ENCODE results near the gene TTC38. TPM values are rescaled to one million over a fixed set of nuclear protein-coding genes. Genes with fewer than 3 reads are reported as not detected.

TTC38 gene
- total RNA-seq, 1 donor from 2014 or later, result 47.3 TPM

DNA sequence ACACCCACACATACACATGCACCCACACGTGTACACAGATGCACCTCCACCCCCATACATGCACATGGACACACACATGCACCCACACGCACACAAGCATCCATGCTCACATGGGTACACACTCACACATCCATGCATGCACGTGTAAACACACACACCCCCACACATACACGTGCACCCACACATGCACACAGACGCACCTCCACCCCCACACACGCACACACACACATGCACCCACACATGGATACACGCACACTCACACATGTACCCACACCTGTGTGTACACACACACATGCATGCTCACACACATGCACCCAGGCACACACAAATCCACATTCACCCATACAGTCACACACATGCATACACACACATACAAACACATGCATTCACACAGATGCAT, 42.2 kb upstream of the TTC38 start:
- TF ChIP-seq, protein P1, sequence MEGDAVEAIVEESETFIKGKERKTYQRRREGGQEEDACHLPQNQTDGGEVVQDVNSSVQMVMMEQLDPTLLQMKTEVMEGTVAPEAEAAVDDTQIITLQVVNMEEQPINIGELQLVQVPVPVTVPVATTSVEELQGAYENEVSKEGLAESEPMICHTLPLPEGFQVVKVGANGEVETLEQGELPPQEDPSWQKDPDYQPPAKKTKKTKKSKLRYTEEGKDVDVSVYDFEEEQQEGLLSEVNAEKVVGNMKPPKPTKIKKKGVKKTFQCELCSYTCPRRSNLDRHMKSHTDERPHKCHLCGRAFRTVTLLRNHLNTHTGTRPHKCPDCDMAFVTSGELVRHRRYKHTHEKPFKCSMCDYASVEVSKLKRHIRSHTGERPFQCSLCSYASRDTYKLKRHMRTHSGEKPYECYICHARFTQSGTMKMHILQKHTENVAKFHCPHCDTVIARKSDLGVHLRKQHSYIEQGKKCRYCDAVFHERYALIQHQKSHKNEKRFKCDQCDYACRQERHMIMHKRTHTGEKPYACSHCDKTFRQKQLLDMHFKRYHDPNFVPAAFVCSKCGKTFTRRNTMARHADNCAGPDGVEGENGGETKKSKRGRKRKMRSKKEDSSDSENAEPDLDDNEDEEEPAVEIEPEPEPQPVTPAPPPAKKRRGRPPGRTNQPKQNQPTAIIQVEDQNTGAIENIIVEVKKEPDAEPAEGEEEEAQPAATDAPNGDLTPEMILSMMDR (IDR thresholded peaks at IDR 0.05; ENCODE audit: unreplicated experiment), result no peak
- Mint-ChIP-seq H3K4me3 (ENCODE audit: low read depth) (no peak overlapping the region), H3K27me3 (no peaks in the 10 kb centered on the region), H3K9me3 (ENCODE audit: low read depth) (no peaks in the 10 kb centered on the region), H3K4me1 (ENCODE audit: low read depth) (no peaks in the 10 kb centered on the region), H3K36me3 (ENCODE audit: insufficient read depth) (peaks cover 13% of the 10 kb centered on the region), H3K27ac (no peak overlapping the region)
- no peak for DNase-seq (ENCODE audit: low spot score, unreplicated experiment)

DNA sequence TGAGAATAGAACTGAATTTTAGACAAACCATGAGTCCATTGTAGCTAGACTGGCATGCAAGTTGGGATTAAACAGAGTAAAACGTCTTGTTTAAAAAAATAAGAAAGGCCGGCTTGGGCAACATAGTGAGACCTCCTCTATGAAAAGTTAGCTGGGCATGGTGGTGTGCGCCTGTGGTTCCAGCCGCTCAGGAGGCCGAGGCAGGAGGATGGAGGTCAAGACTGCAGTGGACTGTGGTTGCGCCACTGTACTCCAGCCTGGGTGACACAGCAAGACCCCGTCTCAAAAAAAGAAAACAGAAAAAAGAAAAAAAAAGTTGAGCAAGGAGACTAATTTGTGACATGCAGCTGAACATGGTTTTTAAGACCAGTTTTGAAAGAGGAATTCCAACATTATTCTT, 41.2 kb upstream of the TTC38 start:
- Mint-ChIP-seq H3K36me3 (ENCODE audit: insufficient read depth) (peaks cover 9% of the 10 kb centered on the region), H3K4me3 (ENCODE audit: low read depth) (no peak overlapping the region), H3K9me3 (ENCODE audit: low read depth) (no peaks in the 10 kb centered on the region), H3K27ac (no peak overlapping the region), H3K27me3 (no peaks in the 10 kb centered on the region), H3K4me1 (ENCODE audit: low read depth) (no peaks in the 10 kb centered on the region)
- DNase-seq (ENCODE audit: low spot score, unreplicated experiment), result no peak
- TF ChIP-seq, protein P1 (IDR thresholded peaks at IDR 0.05; ENCODE audit: unreplicated experiment), result no peak

GRCh38 chr22:46229701-46230100, 38.1 kb upstream of the TTC38 start:
- Mint-ChIP-seq H3K4me3 (ENCODE audit: low read depth) (no peak overlapping the region), H3K9me3 (ENCODE audit: low read depth) (no peaks in the 10 kb centered on the region), H3K36me3 (ENCODE audit: insufficient read depth) (peaks cover 6% of the 10 kb centered on the region), H3K4me1 (ENCODE audit: low read depth) (no peaks in the 10 kb centered on the region), H3K27me3 (no peaks in the 10 kb centered on the region), H3K27ac (no peak overlapping the region)
- DNase-seq (ENCODE audit: low spot score, unreplicated experiment), result no peak
- TF ChIP-seq, protein P1 (IDR thresholded peaks at IDR 0.05; ENCODE audit: unreplicated experiment), result no peak

DNA sequence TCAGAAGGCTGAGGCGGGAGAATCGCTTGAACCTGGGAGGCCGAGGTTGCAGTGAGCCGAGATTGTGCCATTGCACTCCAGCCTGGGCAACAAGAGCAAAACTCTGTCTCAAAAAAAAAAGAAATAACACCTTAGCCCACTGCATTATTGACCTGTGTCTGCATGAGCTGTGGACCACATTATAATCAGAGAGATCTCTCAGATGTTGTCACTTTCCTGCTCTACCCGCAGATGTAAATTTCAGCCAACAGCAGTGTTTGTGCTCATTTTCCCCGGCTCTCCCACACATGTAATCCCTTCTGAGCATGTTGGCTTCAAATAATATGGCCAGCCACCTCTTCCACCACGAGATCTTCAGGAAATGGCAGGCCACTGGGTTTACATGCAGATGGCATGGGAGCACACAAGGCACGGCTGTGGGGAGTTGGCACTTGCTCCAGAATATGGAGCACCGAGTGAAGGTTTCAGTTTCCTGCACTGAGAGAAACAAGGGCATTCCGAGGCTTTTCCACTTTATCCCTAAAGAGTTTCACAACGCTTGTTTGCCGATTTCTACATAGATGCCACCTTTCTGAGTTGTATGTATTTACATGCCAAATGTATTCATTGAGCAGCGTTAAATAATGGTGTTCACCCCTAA, 37.4 kb upstream of the TTC38 start:
- Mint-ChIP-seq H3K27ac (no peak overlapping the region), H3K4me3 (ENCODE audit: low read depth) (no peak overlapping the region), H3K27me3 (no peaks in the 10 kb centered on the region), H3K36me3 (ENCODE audit: insufficient read depth) (peaks cover 10% of the 10 kb centered on the region), H3K4me1 (ENCODE audit: low read depth) (no peaks in the 10 kb centered on the region), H3K9me3 (ENCODE audit: low read depth) (no peaks in the 10 kb centered on the region)
- TF ChIP-seq, protein P1 (IDR thresholded peaks at IDR 0.05; ENCODE audit: unreplicated experiment), result no peak
- DNase-seq (ENCODE audit: low spot score, unreplicated experiment), result no peak

DNA sequence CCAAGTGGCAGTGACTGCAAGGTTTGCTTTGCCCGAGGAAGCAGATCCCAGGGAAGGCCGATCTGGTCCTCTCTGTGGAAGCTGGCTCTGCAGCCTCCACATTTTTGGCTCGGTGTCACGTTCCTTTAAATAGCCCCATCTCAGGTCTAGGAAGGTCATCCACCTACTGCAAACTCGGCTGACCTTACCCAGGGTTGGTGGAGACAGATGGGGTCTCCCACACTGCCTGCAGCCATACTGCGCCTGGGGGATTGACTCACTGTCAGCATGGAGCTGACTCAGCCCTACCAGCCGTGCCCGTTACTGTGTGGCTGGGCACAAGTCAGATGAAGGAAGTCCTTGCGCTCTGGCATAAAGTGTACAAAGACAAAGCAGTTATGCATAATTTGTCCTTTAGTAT, 34.6 kb upstream of the TTC38 start:
- no peaks in the 10 kb centered on the region for H3K4me1 Mint-ChIP-seq (ENCODE audit: low read depth)
- H3K27ac Mint-ChIP-seq, result no peak overlapping the region
- H3K27me3 Mint-ChIP-seq, result no peaks in the 10 kb centered on the region
- TF ChIP-seq, protein P1 (IDR thresholded peaks at IDR 0.05; ENCODE audit: unreplicated experiment), result no peak
- DNase-seq (ENCODE audit: low spot score, unreplicated experiment), result no peak
- H3K36me3 Mint-ChIP-seq (ENCODE audit: insufficient read depth), result peaks cover 11% of the 10 kb centered on the region
- H3K9me3 Mint-ChIP-seq (ENCODE audit: low read depth), result no peaks in the 10 kb centered on the region
- no peak overlapping the region for H3K4me3 Mint-ChIP-seq (ENCODE audit: low read depth)

All from progenitor cell of endocrine pancreas (in vitro differentiated cells).